HG03565 (cell line): Measurements from ENCODE around the gene GPC6.

Source experiments
- ATAC-seq: cut with Tn5 transposase; IDR thresholded peaks from one replicate; pipeline ENCODE4 v1.9.1; 2021; ENCODE audit warnings: mild to moderate bottlenecking, moderate library complexity; ENCODE audit not compliant: unreplicated experiment

The GPC6 gene

GRCh38 chr13:94359875-94360274 lies 1133.3 kb downstream of the GPC6 start:
- ATAC-seq = no peak

- peak; percentile 90 for ATAC-seq
Observed at GRCh38 chr13:94362411-94362909, 1135.9 kb downstream of the GPC6 start.

GRCh38 chr13:94366677-94367076 lies 1140.1 kb downstream of the GPC6 start:
- no peak for ATAC-seq

GRCh38 chr13:94369972-94370436 lies 1143.4 kb downstream of the GPC6 start:
- ATAC-seq = no peak

- no peak for ATAC-seq
Observed at GRCh38 chr13:94371855-94372254, 1145.2 kb downstream of the GPC6 start.

- ATAC-seq = no peak
Observed at GRCh38 chr13:94382517-94382916, 1155.9 kb downstream of the GPC6 start.

GRCh38 chr13:94382960-94383359 lies 1156.4 kb downstream of the GPC6 start:
- ATAC-seq = no peak

- no peak for ATAC-seq
Observed at GRCh38 chr13:94384231-94384905, 1157.8 kb downstream of the GPC6 start.

GRCh38 chr13:94387047-94387446 lies 1160.4 kb downstream of the GPC6 start:
- no peak for ATAC-seq

GRCh38 chr13:94389604-94390351 lies 1163.2 kb downstream of the GPC6 start:
- ATAC-seq = no peak

GRCh38 chr13:94390881-94391280 lies 1164.3 kb downstream of the GPC6 start:
- no peak for ATAC-seq

- no peak for ATAC-seq
Observed at GRCh38 chr13:94394723-94395122, 1168.1 kb downstream of the GPC6 start.

- no peak for ATAC-seq
Observed at GRCh38 chr13:94395860-94396259, 1169.3 kb downstream of the GPC6 start.

GRCh38 chr13:94399812-94400211 lies 1173.2 kb downstream of the GPC6 start:
- no peak for ATAC-seq

GRCh38 chr13:94400874-94401273 lies 1174.3 kb downstream of the GPC6 start:
- ATAC-seq = no peak

- ATAC-seq = no peak
Observed at GRCh38 chr13:94408314-94409036, 1181.9 kb downstream of the GPC6 start.

GRCh38 chr13:94411747-94412146 lies 1185.1 kb downstream of the GPC6 start:
- no peak for ATAC-seq

GRCh38 chr13:94412870-94413597 lies 1186.4 kb downstream of the GPC6 start:
- no peak for ATAC-seq

GRCh38 chr13:94413598-94413944 lies 1187.0 kb downstream of the GPC6 start:
- ATAC-seq = no peak

- ATAC-seq = no peak
Observed at GRCh38 chr13:94414141-94414540, 1187.5 kb downstream of the GPC6 start.

GRCh38 chr13:94414708-94415107 lies 1188.1 kb downstream of the GPC6 start:
- no peak for ATAC-seq
